GM21576 (cell line): ENCODE measurements around the gene ELAVL1.

Experiments used
- ATAC-seq: cut with Tn5 transposase; IDR thresholded peaks from one replicate; pipeline ENCODE4 v1.9.1; 2021; ENCODE audit warnings: mild to moderate bottlenecking, moderate library complexity; ENCODE audit not compliant: unreplicated experiment

The ELAVL1 gene

GRCh38 chr19:7986321-7987113, 18.9 kb downstream of the ELAVL1 start:
- no peak for ATAC-seq

GRCh38 chr19:7985481-7985911, 19.9 kb downstream of the ELAVL1 start:
- ATAC-seq, result no peak

- ATAC-seq, result no peak
Observed at GRCh38 chr19:7983995-7984837, 21.2 kb downstream of the ELAVL1 start.

GRCh38 chr19:7983286-7983950, 22.0 kb downstream of the ELAVL1 start:
- no peak for ATAC-seq

GRCh38 chr19:7982651-7983099, 22.8 kb downstream of the ELAVL1 start:
- no peak for ATAC-seq

- no peak for ATAC-seq
Observed at GRCh38 chr19:7982103-7982502, 23.3 kb downstream of the ELAVL1 start.

GRCh38 chr19:7981661-7982060, 23.8 kb downstream of the ELAVL1 start:
- no peak for ATAC-seq

GRCh38 chr19:7981199-7981598, 24.2 kb downstream of the ELAVL1 start:
- no peak for ATAC-seq

GRCh38 chr19:7980635-7981121, 24.8 kb downstream of the ELAVL1 start:
- no peak for ATAC-seq

GRCh38 chr19:7980168-7980567, 25.3 kb downstream of the ELAVL1 start:
- no peak for ATAC-seq

- no peak for ATAC-seq
Observed at GRCh38 chr19:7979559-7979958, 25.9 kb downstream of the ELAVL1 start.

- ATAC-seq, result no peak
Observed at GRCh38 chr19:7979011-7979410, 26.4 kb downstream of the ELAVL1 start.

GRCh38 chr19:7978179-7978825, 27.1 kb downstream of the ELAVL1 start:
- ATAC-seq, result no peak

GRCh38 chr19:7977723-7978040, 27.8 kb downstream of the ELAVL1 start:
- no peak for ATAC-seq

- no peak for ATAC-seq
Observed at GRCh38 chr19:7977021-7977722, 28.3 kb downstream of the ELAVL1 start.

GRCh38 chr19:7976461-7976860, 29.0 kb downstream of the ELAVL1 start:
- ATAC-seq, result no peak

GRCh38 chr19:7975037-7975436, 30.4 kb downstream of the ELAVL1 start:
- ATAC-seq, result no peak

- ATAC-seq, result no peak
Observed at GRCh38 chr19:7973883-7974282, 31.6 kb downstream of the ELAVL1 start.

- no peak for ATAC-seq
Observed at GRCh38 chr19:7971553-7972520, 33.6 kb downstream of the ELAVL1 start.
